Panc1 (cell line): ENCODE measurements around the gene MSLN.

Source experiments
- CTCF ChIP-seq: fragments of 450-650 bp; IDR thresholded peaks from 2 replicates; pipeline ENCODE4 v1.5.1; 2017; ENCODE audit warnings: mild to moderate bottlenecking
- POLR2AphosphoS5 ChIP-seq: IDR thresholded peaks from 2 replicates; pipeline ENCODE4 v1.6.1; 2012; ENCODE audit warnings: mild to moderate bottlenecking, low read depth, low read length, moderate library complexity

DNA sequence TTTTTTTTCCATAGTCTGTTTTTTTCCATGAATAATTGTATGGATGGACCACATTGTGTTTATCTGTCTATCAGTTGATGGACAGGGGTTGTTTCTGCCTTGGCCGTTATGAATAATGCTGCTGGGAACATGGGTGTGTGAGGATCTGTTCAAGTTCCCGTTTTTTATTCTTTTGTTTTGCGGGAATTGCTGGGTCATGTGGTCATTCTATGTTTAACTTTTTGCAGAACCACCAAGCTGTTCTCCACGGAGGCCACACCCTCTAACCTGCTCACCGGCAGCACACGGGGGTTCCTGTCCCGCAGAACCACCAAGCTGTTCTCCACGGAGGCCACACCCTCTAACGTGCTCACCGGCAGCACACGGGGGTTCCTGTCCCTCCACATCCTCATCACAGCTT lies 5.9 kb upstream of the MSLN start:
- no peak for TF ChIP-seq CTCF
- no peak for TF ChIP-seq POLR2AphosphoS5
